Fibroblast of lung (primary cell): Measurements from ENCODE around the gene FAM13A. TPM values are rescaled to one million over a fixed set of nuclear protein-coding genes. Genes with fewer than 3 reads are reported as not detected.
A peak's percentile ranks its signal among the peaks of the same experiment; 100 is the strongest.

Source experiments
- DNase-seq, 2 donors: peaks; one replicate each; pipeline versions ENCODE4 v3.0.0 to v3.0.0-alpha.2; 2010; ENCODE audit warnings: low read depth in 2 of 2
- H2AFZ ChIP-seq: 2 replicates; pipeline ENCODE4 v1.5.1; 2012; ENCODE audit warnings: low read length, control low read depth, inconsistent platforms
- H3K27ac ChIP-seq: 2 replicates; pipeline ENCODE4 v1.5.1; 2011; ENCODE audit warnings: low read length, control low read depth; ENCODE audit not compliant: insufficient read depth
- H3K27me3 ChIP-seq: 2 replicates; pipeline ENCODE4 v1.5.1; 2011; ENCODE audit warnings: mild to moderate bottlenecking, low read length; ENCODE audit not compliant: control insufficient read depth, insufficient read depth
- H3K36me3 ChIP-seq: 2 replicates; pipeline ENCODE4 v1.5.1; 2011; ENCODE audit warnings: low read length; ENCODE audit not compliant: control insufficient read depth, insufficient read depth
- H3K4me1 ChIP-seq: 2 replicates; pipeline ENCODE4 v1.5.1; 2011; ENCODE audit warnings: low read length; ENCODE audit not compliant: control insufficient read depth, insufficient read depth; ENCODE audit errors: extremely low read depth
- H3K4me2 ChIP-seq: 2 replicates; pipeline ENCODE4 v1.5.1; 2011; ENCODE audit warnings: low read length, control low read depth; ENCODE audit not compliant: insufficient read depth; ENCODE audit errors: extremely low read depth
- H3K4me3 ChIP-seq, 4 experiments: fragments of 200-600 bp in 1 of 4; sonication (generic) in 1 of 4; replicated peaks in 1 of 4; 2 replicates each; pipeline ENCODE4 v1.5.1; 2011 to 2016; ENCODE audit warnings: low read length in 4 of 4, low read depth in 3 of 4, mild to moderate bottlenecking in 3 of 4, control low read depth in 2 of 4, inconsistent platforms in 1 of 4, mixed read lengths in 1 of 4; ENCODE audit not compliant: insufficient read depth in 1 of 4; ENCODE audit errors: control extremely low read depth in 1 of 4
- H3K79me2 ChIP-seq: 2 replicates; pipeline ENCODE4 v1.5.1; 2012; ENCODE audit warnings: mild to moderate bottlenecking, low read length, inconsistent platforms; ENCODE audit not compliant: control insufficient read depth, insufficient read depth
- H3K9ac ChIP-seq: 2 replicates; pipeline ENCODE4 v1.5.1; 2011; ENCODE audit warnings: mild to moderate bottlenecking, low read length, control low read depth; ENCODE audit not compliant: insufficient read depth
- H3K9me3 ChIP-seq: 2 replicates; pipeline ENCODE4 v1.5.1; 2012; ENCODE audit warnings: low read depth, low read length; ENCODE audit not compliant: control insufficient read depth, insufficient read depth
- H4K20me1 ChIP-seq: 2 replicates; pipeline ENCODE4 v1.5.1; 2011; ENCODE audit warnings: low read length; ENCODE audit not compliant: control insufficient read depth, insufficient read depth; ENCODE audit errors: extremely low read depth
- EZH2 ChIP-seq: IDR thresholded peaks from 2 replicates; pipeline ENCODE4 v1.5.1; 2012; ENCODE audit warnings: low read length, control low read depth, mild to moderate bottlenecking; ENCODE audit errors: missing control alignments
- polyA plus RNA-seq, 2 donors: library from polyadenylated mRNA; depleted of rRNA in 1 of 2; stranded (reverse) in 1 of 2; unstranded in 1 of 2; fragments of >200 nt; gene quantifications; 2 replicates each; pipeline ENCODE4 v1.2.1, GENCODE V29; 2011 to 2012; ENCODE audit warnings: missing spikeins in 1 of 2
- total RNA-seq: library from RNA; depleted of rRNA; stranded (reverse); fragments of >200 nt; gene quantifications from 2 replicates; pipeline ENCODE4 v1.2.1, GENCODE V29; 2014
- TF ChIP-seq, protein P1 (sequence below), 2 donors: IDR thresholded peaks in 1 of 2; conservative IDR thresholded peaks in 1 of 2; 1 replicate in 1 of 2; 2 replicates in 1 of 2; pipeline ENCODE4 v1.5.1; 2011 to 2012; ENCODE audit warnings: low read length in 2 of 2, control low read depth in 1 of 2, inconsistent platforms in 1 of 2, low read depth in 1 of 2, mild to moderate bottlenecking in 1 of 2

Gene FAM13A
- total and polyA plus RNA-seq, 2 donors (not counting 1 experiment from before 2014, with no cell fraction given): 14.3 to 23.9 TPM

DNA sequence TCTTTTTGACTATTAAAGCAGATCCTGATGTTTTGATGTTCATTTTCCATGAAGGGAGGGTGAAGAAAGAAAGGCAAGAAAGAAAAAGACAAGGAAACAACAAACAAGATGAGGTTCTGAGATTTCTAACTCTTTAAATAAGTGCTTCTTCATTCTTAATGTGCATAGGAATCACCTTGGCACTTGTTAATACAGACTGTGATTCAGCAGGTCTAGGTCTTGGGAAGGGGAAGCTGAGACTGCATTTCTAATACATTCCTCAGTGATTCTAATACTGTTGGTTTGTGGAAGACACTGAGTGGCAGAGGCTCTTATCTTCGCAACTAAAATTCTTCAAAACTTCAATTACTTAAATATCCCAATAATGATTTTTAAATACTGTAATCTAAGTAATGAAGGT lies 264.2 kb downstream of the FAM13A start:
- H3K9me3 ChIP-seq: no peaks in the 10 kb centered on the region
- H3K79me2 ChIP-seq: no peaks in the 10 kb centered on the region
- no peak overlapping the region for H3K27ac ChIP-seq
- no peak overlapping the region for H3K4me3 ChIP-seq
- no peak overlapping the region for H2AFZ ChIP-seq
- TF ChIP-seq EZH2: no peak
- TF ChIP-seq, protein P1, sequence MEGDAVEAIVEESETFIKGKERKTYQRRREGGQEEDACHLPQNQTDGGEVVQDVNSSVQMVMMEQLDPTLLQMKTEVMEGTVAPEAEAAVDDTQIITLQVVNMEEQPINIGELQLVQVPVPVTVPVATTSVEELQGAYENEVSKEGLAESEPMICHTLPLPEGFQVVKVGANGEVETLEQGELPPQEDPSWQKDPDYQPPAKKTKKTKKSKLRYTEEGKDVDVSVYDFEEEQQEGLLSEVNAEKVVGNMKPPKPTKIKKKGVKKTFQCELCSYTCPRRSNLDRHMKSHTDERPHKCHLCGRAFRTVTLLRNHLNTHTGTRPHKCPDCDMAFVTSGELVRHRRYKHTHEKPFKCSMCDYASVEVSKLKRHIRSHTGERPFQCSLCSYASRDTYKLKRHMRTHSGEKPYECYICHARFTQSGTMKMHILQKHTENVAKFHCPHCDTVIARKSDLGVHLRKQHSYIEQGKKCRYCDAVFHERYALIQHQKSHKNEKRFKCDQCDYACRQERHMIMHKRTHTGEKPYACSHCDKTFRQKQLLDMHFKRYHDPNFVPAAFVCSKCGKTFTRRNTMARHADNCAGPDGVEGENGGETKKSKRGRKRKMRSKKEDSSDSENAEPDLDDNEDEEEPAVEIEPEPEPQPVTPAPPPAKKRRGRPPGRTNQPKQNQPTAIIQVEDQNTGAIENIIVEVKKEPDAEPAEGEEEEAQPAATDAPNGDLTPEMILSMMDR (conservative IDR thresholded peaks at IDR 0.05 in 1 of 2, IDR thresholded peaks at IDR 0.05 in 1 of 2; ENCODE audit: low read depth in 1 of 2, low read length in 2 of 2): no peak
- peak in 1 of 2 donors; percentile 79 for DNase-seq
- no peaks in the 10 kb centered on the region for H3K27me3 ChIP-seq
- peaks cover 2% of the 10 kb centered on the region for H3K36me3 ChIP-seq
- no peaks in the 10 kb centered on the region for H3K4me1 ChIP-seq
- H4K20me1 ChIP-seq: no peaks in the 10 kb centered on the region
- H3K9ac ChIP-seq: no peak overlapping the region
- no peak overlapping the region for H3K4me2 ChIP-seq

DNA sequence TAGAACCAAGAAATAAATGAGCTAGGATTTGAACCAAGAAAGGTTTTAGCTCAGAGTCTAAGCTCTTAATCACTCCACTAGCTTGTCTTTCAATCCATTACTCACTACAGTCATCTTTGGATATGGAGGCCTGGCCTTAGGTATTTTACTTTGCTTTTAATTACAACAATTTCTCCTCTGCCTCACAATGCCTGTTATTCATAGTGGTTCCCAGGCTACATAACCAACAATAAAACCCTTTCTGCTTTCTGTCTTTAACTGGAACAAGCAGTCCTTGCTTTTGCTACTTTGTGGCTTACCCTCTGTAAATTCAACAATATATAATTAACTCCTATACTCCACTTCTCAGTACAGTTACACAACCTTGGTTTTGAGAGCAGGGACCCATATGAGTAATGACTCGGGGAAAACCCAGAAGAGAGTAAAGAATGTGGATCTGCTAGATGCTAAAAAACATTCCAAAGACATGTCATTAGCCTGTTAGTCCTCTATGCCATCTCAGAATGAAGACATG lies 264.7 kb downstream of the FAM13A start:
- no peak overlapping the region for H3K27ac ChIP-seq

GRCh38 chr4:88791274-88791673 lies 265.7 kb downstream of the FAM13A start:
- TF ChIP-seq EZH2: no peak
- TF ChIP-seq, protein P1 (conservative IDR thresholded peaks at IDR 0.05 in 1 of 2, IDR thresholded peaks at IDR 0.05 in 1 of 2; ENCODE audit: low read depth in 1 of 2, low read length in 2 of 2): peak in 1 of 2 donors; percentile 6
- Histone ChIP-seq H3K9ac (no peak overlapping the region), H2AFZ (no peak overlapping the region), H3K4me2 (no peak overlapping the region), H3K79me2 (no peaks in the 10 kb centered on the region), H3K27ac (no peak overlapping the region), H4K20me1 (no peaks in the 10 kb centered on the region), H3K9me3 (no peaks in the 10 kb centered on the region), H3K4me1 (no peaks in the 10 kb centered on the region), H3K4me3 (no peak overlapping the region), H3K36me3 (peaks cover 2% of the 10 kb centered on the region), H3K27me3 (no peaks in the 10 kb centered on the region)
- DNase-seq: peak; percentile 14 to 64

More for the DNA sequence above, 264.7 kb downstream of the FAM13A start:
- TF ChIP-seq, protein P1 (conservative IDR thresholded peaks at IDR 0.05 in 1 of 2, IDR thresholded peaks at IDR 0.05 in 1 of 2; ENCODE audit: low read depth in 1 of 2, low read length in 2 of 2): no peak
- no peak for TF ChIP-seq EZH2
- H3K27me3 ChIP-seq: no peaks in the 10 kb centered on the region
- peaks cover 2% of the 10 kb centered on the region for H3K36me3 ChIP-seq
- no peaks in the 10 kb centered on the region for H4K20me1 ChIP-seq
- H2AFZ ChIP-seq: no peak overlapping the region
- H3K4me1 ChIP-seq: no peaks in the 10 kb centered on the region
- no peak overlapping the region for H3K4me3 ChIP-seq
- DNase-seq: peak; percentile 71 to 85
- H3K79me2 ChIP-seq: no peaks in the 10 kb centered on the region
- no peaks in the 10 kb centered on the region for H3K9me3 ChIP-seq
- no peak overlapping the region for H3K9ac ChIP-seq
- no peak overlapping the region for H3K4me2 ChIP-seq
